Measurements from ENCODE around the gene CENPQ. TPM values are rescaled to one million over a fixed set of nuclear protein-coding genes. Genes with fewer than 3 reads are reported as not detected.

Gene CENPQ
- total RNA-seq, 1 donor: 5.1 TPM

GRCh38 chr6:49514571-49515484 lies 51.7 kb downstream of the CENPQ start:
- H3K4me2 ChIP-seq (ENCODE audit: insufficient read depth, low read length): no peak overlapping the region
- H3K9me3 ChIP-seq (ENCODE audit: low read depth, low read length): no peaks in the 10 kb centered on the region
- no peak for DNase-seq (ENCODE audit: insufficient read length, low spot score, missing footprints)
- no peaks in the 10 kb centered on the region for H3K4me1 ChIP-seq (ENCODE audit: insufficient read depth, low read length)
- no peaks in the 10 kb centered on the region for H4K20me1 ChIP-seq (ENCODE audit: insufficient read depth, low read length)
- H3K27ac ChIP-seq (ENCODE audit: low read depth, low read length): no peak overlapping the region
- no peaks in the 10 kb centered on the region for H3K27me3 ChIP-seq (ENCODE audit: insufficient read depth, low read length)
- H3K36me3 ChIP-seq (ENCODE audit: insufficient read depth, low read length): no peaks in the 10 kb centered on the region
- no peak for TF ChIP-seq CTCF (IDR thresholded peaks at IDR 0.05; ENCODE audit: extremely low read depth, low read depth, low read length)
- no peaks in the 10 kb centered on the region for H3K79me2 ChIP-seq (ENCODE audit: insufficient read depth, low read length)
- H3K4me3 ChIP-seq (ENCODE audit: insufficient read depth, low read length): no peak overlapping the region
- no peak overlapping the region for H2AFZ ChIP-seq (ENCODE audit: low read length)

GRCh38 chr6:49515485-49516146 lies 52.4 kb downstream of the CENPQ start:
- no peak overlapping the region for H3K4me3 ChIP-seq (ENCODE audit: insufficient read depth, low read length)
- no peaks in the 10 kb centered on the region for H3K27me3 ChIP-seq (ENCODE audit: insufficient read depth, low read length)
- no peaks in the 10 kb centered on the region for H3K4me1 ChIP-seq (ENCODE audit: insufficient read depth, low read length)
- H3K79me2 ChIP-seq (ENCODE audit: insufficient read depth, low read length): no peaks in the 10 kb centered on the region
- H2AFZ ChIP-seq (ENCODE audit: low read length): no peak overlapping the region
- no peak overlapping the region for H3K4me2 ChIP-seq (ENCODE audit: insufficient read depth, low read length)
- no peaks in the 10 kb centered on the region for H4K20me1 ChIP-seq (ENCODE audit: insufficient read depth, low read length)
- H3K9me3 ChIP-seq (ENCODE audit: low read depth, low read length): no peaks in the 10 kb centered on the region
- no peak for DNase-seq (ENCODE audit: insufficient read length, low spot score, missing footprints)
- TF ChIP-seq CTCF (IDR thresholded peaks at IDR 0.05; ENCODE audit: extremely low read depth, low read depth, low read length): no peak
- H3K27ac ChIP-seq (ENCODE audit: low read depth, low read length): no peak overlapping the region
- no peaks in the 10 kb centered on the region for H3K36me3 ChIP-seq (ENCODE audit: insufficient read depth, low read length)

GRCh38 chr6:49516147-49516505 lies 53.0 kb downstream of the CENPQ start:
- H3K79me2 ChIP-seq (ENCODE audit: insufficient read depth, low read length): no peaks in the 10 kb centered on the region
- no peak overlapping the region for H3K27ac ChIP-seq (ENCODE audit: low read depth, low read length)
- H3K4me3 ChIP-seq (ENCODE audit: insufficient read depth, low read length): no peak overlapping the region

More at GRCh38 chr6:49516147-49516505, 53.0 kb downstream of the CENPQ start:
- Histone ChIP-seq H2AFZ (ENCODE audit: low read length) (no peak overlapping the region), H4K20me1 (ENCODE audit: insufficient read depth, low read length) (no peaks in the 10 kb centered on the region), H3K9me3 (ENCODE audit: low read depth, low read length) (no peaks in the 10 kb centered on the region), H3K4me2 (ENCODE audit: insufficient read depth, low read length) (no peak overlapping the region), H3K36me3 (ENCODE audit: insufficient read depth, low read length) (no peaks in the 10 kb centered on the region), H3K27me3 (ENCODE audit: insufficient read depth, low read length) (no peaks in the 10 kb centered on the region), H3K4me1 (ENCODE audit: insufficient read depth, low read length) (no peaks in the 10 kb centered on the region)
- no peak for DNase-seq (ENCODE audit: insufficient read length, low spot score, missing footprints)
- no peak for TF ChIP-seq CTCF (IDR thresholded peaks at IDR 0.05; ENCODE audit: extremely low read depth, low read depth, low read length)
